ENCODE results near the gene KRT16. TPM values are rescaled to one million over a fixed set of nuclear protein-coding genes. Genes with fewer than 3 reads are reported as not detected.
"Not testable (repeated sequence)": the region's sequence is repeated elsewhere in the genome, so short reads cannot be mapped to it uniquely, and the experiment has no call there.

Gene KRT16
- total RNA-seq, 1 experiment from 2014 or later, result not detected

- peaks cover 6% of the 10 kb centered on the region for H3K4me1 ChIP-seq (ENCODE audit: insufficient read depth, low read length, poor library complexity, severe bottlenecking)
- intact Hi-C loops (cut with micrococcal nuclease; ENCODE audit: unreplicated experiment), result loop anchor here (1.0 to 5.0 kb wide), 4 partner anchors 14 to 791 kb away; no protein-coding TSS in a partner anchor
- H3K27me3 ChIP-seq (replicated peaks; ENCODE audit: insufficient read depth, low read depth, low read length, poor library complexity), result no peaks in the 10 kb centered on the region
- POLR2A ChIA-PET (ENCODE audit: low non-redundant PET), result interaction anchor here (0.6 to 0.7 kb wide), 2 partner anchors 74 to 909 kb away, joined by 8 to 21 read pairs; no protein-coding TSS in a partner anchor
- no TSS peak for BruUV-seq (replicated peaks)
- CTCF ChIA-PET, result interaction anchor here (0.6 to 2.5 kb wide), 13 partner anchors 13 to 985 kb away, joined by 3 to 24 read pairs (median 10); no protein-coding TSS in a partner anchor
- TF ChIP-seq EZH2 (IDR thresholded peaks at IDR 0.05; ENCODE audit: borderline replicate concordance, low read depth, low read length, poor library complexity, severe bottlenecking) (no peak), CTCF (conservative IDR thresholded peaks at IDR 0.05; ENCODE audit: low read depth, low read length) (peak; percentile 77)
- peak overlapping the region; percentile 41 for H3K4me3 ChIP-seq (ENCODE audit: low read depth, low read length, poor library complexity, severe bottlenecking)
- DNase-seq (ENCODE audit: low spot score), result peak; percentile 83
- H3K27ac ChIP-seq (ENCODE audit: low read depth, low read length, poor library complexity, severe bottlenecking), result peak overlapping the region; percentile 61
- no peaks in the 10 kb centered on the region for H3K9me3 ChIP-seq (ENCODE audit: low read depth, low read length, poor library complexity, severe bottlenecking)
- no peaks in the 10 kb centered on the region for H3K36me3 ChIP-seq (ENCODE audit: insufficient read depth, low read length, poor library complexity, severe bottlenecking)
Measured at GRCh38 chr17:41647940-41648410, 35.4 kb upstream of the KRT16 start.

- Histone ChIP-seq H3K27me3 (replicated peaks; ENCODE audit: insufficient read depth, low read depth, low read length, poor library complexity) (no peaks in the 10 kb centered on the region), H3K4me1 (ENCODE audit: insufficient read depth, low read length, poor library complexity, severe bottlenecking) (peaks cover 6% of the 10 kb centered on the region), H3K27ac (ENCODE audit: low read depth, low read length, poor library complexity, severe bottlenecking) (no peak overlapping the region), H3K9me3 (ENCODE audit: low read depth, low read length, poor library complexity, severe bottlenecking) (no peaks in the 10 kb centered on the region), H3K36me3 (ENCODE audit: insufficient read depth, low read length, poor library complexity, severe bottlenecking) (no peaks in the 10 kb centered on the region), H3K4me3 (ENCODE audit: low read depth, low read length, poor library complexity, severe bottlenecking) (no peak overlapping the region)
- TF ChIP-seq CTCF (conservative IDR thresholded peaks at IDR 0.05; ENCODE audit: low read depth, low read length) (no peak), EZH2 (IDR thresholded peaks at IDR 0.05; ENCODE audit: borderline replicate concordance, low read depth, low read length, poor library complexity, severe bottlenecking) (no peak)
- ChIA-PET POLR2A (ENCODE audit: low non-redundant PET) (no interaction called here), CTCF (interaction anchor here (2.5 kb wide), 1 partner anchor 98 kb away, joined by 24 read pairs; no protein-coding TSS in a partner anchor)
- intact Hi-C loops (cut with micrococcal nuclease; ENCODE audit: unreplicated experiment), result loop anchor here (5.0 kb wide), 2 partner anchors 740 to 790 kb away; no protein-coding TSS in a partner anchor
- no TSS peak for BruUV-seq (replicated peaks)
- peak; percentile 13 for DNase-seq (ENCODE audit: low spot score)
Measured at GRCh38 chr17:41647038-41647813, 34.7 kb upstream of the KRT16 start.

GRCh38 chr17:41642252-41643156 is 29.9 kb upstream of the KRT16 start:
- no TSS peak for BruUV-seq (replicated peaks)
- H3K36me3 ChIP-seq (ENCODE audit: insufficient read depth, low read length, poor library complexity, severe bottlenecking), result no peaks in the 10 kb centered on the region
- no peaks in the 10 kb centered on the region for H3K9me3 ChIP-seq (ENCODE audit: low read depth, low read length, poor library complexity, severe bottlenecking)
- H3K27ac ChIP-seq (ENCODE audit: low read depth, low read length, poor library complexity, severe bottlenecking), result no peak overlapping the region
- POLR2A ChIA-PET (ENCODE audit: low non-redundant PET), result no interaction called here
- intact Hi-C loops (cut with micrococcal nuclease; ENCODE audit: unreplicated experiment), result no loop called here
- CTCF ChIA-PET, result no interaction called here
- TF ChIP-seq CTCF (conservative IDR thresholded peaks at IDR 0.05; ENCODE audit: low read depth, low read length), result no peak
- no peak for TF ChIP-seq EZH2 (IDR thresholded peaks at IDR 0.05; ENCODE audit: borderline replicate concordance, low read depth, low read length, poor library complexity, severe bottlenecking)
- no peaks in the 10 kb centered on the region for H3K27me3 ChIP-seq (replicated peaks; ENCODE audit: insufficient read depth, low read depth, low read length, poor library complexity)
- H3K4me3 ChIP-seq (ENCODE audit: low read depth, low read length, poor library complexity, severe bottlenecking), result no peak overlapping the region
- peaks cover 4% of the 10 kb centered on the region for H3K4me1 ChIP-seq (ENCODE audit: insufficient read depth, low read length, poor library complexity, severe bottlenecking)
- DNase-seq (ENCODE audit: low spot score), result no peak

GRCh38 chr17:41640596-41640995 is 28.0 kb upstream of the KRT16 start:
- H3K27ac ChIP-seq (ENCODE audit: low read depth, low read length, poor library complexity, severe bottlenecking); DNase-seq (ENCODE audit: low spot score); H3K4me3 ChIP-seq (ENCODE audit: low read depth, low read length, poor library complexity, severe bottlenecking); H3K36me3 ChIP-seq (ENCODE audit: insufficient read depth, low read length, poor library complexity, severe bottlenecking); POLR2A ChIA-PET (ENCODE audit: low non-redundant PET); intact Hi-C loops (cut with micrococcal nuclease; ENCODE audit: unreplicated experiment); BruUV-seq (replicated peaks); H3K27me3 ChIP-seq (replicated peaks; ENCODE audit: insufficient read depth, low read depth, low read length, poor library complexity); H3K9me3 ChIP-seq (ENCODE audit: low read depth, low read length, poor library complexity, severe bottlenecking); H3K4me1 ChIP-seq (ENCODE audit: insufficient read depth, low read length, poor library complexity, severe bottlenecking): not testable (repeated sequence)
- CTCF ChIA-PET, result interaction anchor here (1.2 kb wide), 1 partner anchor 92 kb away, joined by 4 read pairs; no protein-coding TSS in a partner anchor
